HCT116 (cell line): ENCODE measurements around the gene C9. TPM values are rescaled to one million over a fixed set of nuclear protein-coding genes. Genes with fewer than 3 reads are reported as not detected.

ENCODE experiments used
- ATAC-seq: fragments of 200-7000 bp; cut with Tn5 transposase; 2 replicates; pipeline ENCODE4 v1.9.1; 2020; ENCODE audit warnings: mild to moderate bottlenecking, moderate library complexity
- BruUV-seq: library from RNA; stranded (reverse); fragments of 400-500 nt; replicated peaks from 2 replicates; lab custom pipeline; 2021; lab: Mats Ljungman, UMichigan
- CTCF ChIA-PET: fragments of 300-600 bp; sonication (Branson Sonifier 250); formaldehyde crosslinking; loops from one replicate; lab custom pipeline; 2021; ENCODE audit warnings: antibody characterized with exemption; lab: Charles Lee
- POLR2A ChIA-PET: fragments of 300-600, 350-600 bp; sonication (Branson Sonifier 250); formaldehyde crosslinking; loops from one replicate; lab custom pipeline; 2021; ENCODE audit warnings: antibody characterized with exemption; lab: Charles Lee
- RAD21 ChIA-PET, 2 experiments: fragments of 300-600 bp; sonication (Branson Sonifier 250); formaldehyde crosslinking; loops; one replicate each; lab custom pipeline; 2023; ENCODE audit warnings: low total read pairs in 2 of 2; ENCODE audit not compliant: uncharacterized antibody in 2 of 2, unreplicated experiment in 2 of 2, low non-redundant PET in 1 of 2; lab: Charles Lee
- DNase-seq: peaks from one replicate; pipeline ENCODE4 v3.0.0-alpha.2; 2010; ENCODE audit warnings: low read depth, low spot score
- H2AFZ ChIP-seq: fragments of 200-600 bp; shearing (Covaris generic), sonication (generic); 2 replicates; pipeline ENCODE4 v1.6.1; 2017; ENCODE audit warnings: low read depth, mixed run types, mixed read lengths, antibody characterized with exemption, low read length; ENCODE audit not compliant: poor library complexity, severe bottlenecking
- H3K27ac ChIP-seq: 2 replicates; pipeline ENCODE4 v1.5.1; 2012; ENCODE audit warnings: low read depth, low read length
- H3K27me3 ChIP-seq: fragments of 200-600 bp; sonication (generic); 2 replicates; pipeline ENCODE4 v1.6.1; 2016; ENCODE audit warnings: mixed run types, low read length, mixed read lengths; ENCODE audit not compliant: insufficient read depth
- H3K36me3 ChIP-seq, 2 experiments: fragments of 200-500 bp in 1 of 2; fragments of 200-600 bp in 1 of 2; sonication (Bioruptor generic) in 1 of 2; sonication (generic) in 1 of 2; 2 replicates each; pipeline versions ENCODE4 v1.5.1 to v1.6.1; 2014 to 2016; ENCODE audit warnings: low read length in 2 of 2, inconsistent platforms in 1 of 2, mixed read lengths in 1 of 2, mixed run types in 1 of 2; ENCODE audit not compliant: insufficient read depth in 2 of 2, control insufficient read depth in 1 of 2
- H3K4me1 ChIP-seq, 2 experiments: fragments of 200-600 bp in 1 of 2; sonication (generic) in 1 of 2; 2 replicates each; pipeline versions ENCODE4 v1.5.1 to v1.6.1; 2012 to 2017; ENCODE audit warnings: low read length in 2 of 2, inconsistent platforms in 1 of 2, mild to moderate bottlenecking in 1 of 2, mixed read lengths in 1 of 2, mixed run types in 1 of 2, moderate library complexity in 1 of 2; ENCODE audit not compliant: insufficient read depth in 2 of 2, control insufficient read depth in 1 of 2
- H3K4me2 ChIP-seq: fragments of 200-600 bp; sonication (generic); 2 replicates; pipeline ENCODE4 v1.6.1; 2017; ENCODE audit warnings: mixed run types, low read length, mixed read lengths
- H3K4me3 ChIP-seq, 2 experiments: fragments of 200-600 bp in 1 of 2; sonication (generic) in 1 of 2; replicated peaks in 1 of 2; 2 replicates each; pipeline ENCODE4 v1.5.1; 2011 to 2016; ENCODE audit warnings: low read length in 2 of 2, control low read depth in 1 of 2, low read depth in 1 of 2, mild to moderate bottlenecking in 1 of 2, mixed read lengths in 1 of 2, mixed run types in 1 of 2
- H3K79me2 ChIP-seq: fragments of 200-600 bp; sonication (generic); 2 replicates; pipeline ENCODE4 v1.6.1; 2017; ENCODE audit warnings: mild to moderate bottlenecking, mixed run types, low read length, moderate library complexity, mixed read lengths; ENCODE audit not compliant: insufficient read depth
- H3K9ac ChIP-seq: fragments of 200-600 bp; sonication (generic); 2 replicates; pipeline ENCODE4 v1.6.1; 2016; ENCODE audit warnings: low read length, mixed read lengths
- H3K9me2 ChIP-seq: fragments of 200-600 bp; sonication (generic), shearing (Covaris generic); 2 replicates; pipeline ENCODE4 v1.6.1; 2017; ENCODE audit warnings: mixed run types, mild to moderate bottlenecking, moderate library complexity; ENCODE audit not compliant: insufficient read depth
- H3K9me3 ChIP-seq, 2 experiments: fragments of 200-500 bp in 1 of 2; fragments of 200-600 bp in 1 of 2; sonication (Bioruptor generic) in 1 of 2; sonication (generic) in 1 of 2; 2 replicates each; pipeline ENCODE4 v1.6.1; 2014 to 2017; ENCODE audit warnings: low read length in 2 of 2, mixed read lengths in 2 of 2, inconsistent platforms in 1 of 2, low read depth in 1 of 2, mild to moderate bottlenecking in 1 of 2, mixed run types in 1 of 2, moderate library complexity in 1 of 2; ENCODE audit not compliant: control insufficient read depth in 1 of 2, insufficient read depth in 1 of 2
- H4K20me1 ChIP-seq: fragments of 200-600 bp; sonication (generic), shearing (Covaris generic); 2 replicates; pipeline ENCODE4 v1.6.1; 2017; ENCODE audit warnings: mixed run types, mild to moderate bottlenecking, moderate library complexity; ENCODE audit not compliant: insufficient read depth
- ELF1 ChIP-seq: IDR thresholded peaks from 2 replicates; pipeline ENCODE4 v1.6.1; 2012; ENCODE audit warnings: low read depth, borderline replicate concordance
- EZH2phosphoT487 ChIP-seq: fragments of 200-600 bp; IDR thresholded peaks from 2 replicates; pipeline ENCODE4 v1.6.1; 2018; ENCODE audit warnings: antibody characterized with exemption, borderline replicate concordance
- JUND ChIP-seq: IDR thresholded peaks from 2 replicates; pipeline ENCODE4 v1.6.1; 2012
- POLR2A ChIP-seq: IDR thresholded peaks from 2 replicates; pipeline ENCODE4 v1.7.0; 2011; ENCODE audit warnings: borderline replicate concordance; ENCODE audit not compliant: insufficient read depth, insufficient read length; ENCODE audit errors: extremely low read depth
- RAD21 ChIP-seq: IDR thresholded peaks from 2 replicates; pipeline ENCODE4 v1.6.1; 2012; ENCODE audit warnings: low read depth, mild to moderate bottlenecking
- SP1 ChIP-seq: IDR thresholded peaks from 2 replicates; pipeline ENCODE4 v1.6.1; 2012; ENCODE audit warnings: low read depth
- ZFX ChIP-seq: fragments of 450-650 bp; IDR thresholded peaks from 2 replicates; pipeline ENCODE4 v1.6.1; 2017
- intact Hi-C: fragments of 100-400 bp; cut with micrococcal nuclease; formaldehyde crosslinking; loops from 2 replicates; pipeline ENCODE4 v1.10.0; 2022
- total RNA-seq: library from RNA; stranded (reverse); gene quantifications from one replicate; pipeline ENCODE4 v1.2.1, GENCODE V29; 2021; ENCODE audit not compliant: unreplicated experiment
- TF ChIP-seq, protein P1 (sequence below): IDR thresholded peaks from 2 replicates; pipeline ENCODE4 v1.6.1; 2012; ENCODE audit warnings: low read depth
- TF ChIP-seq, protein P2 (sequence below): IDR thresholded peaks from 2 replicates; pipeline ENCODE4 v1.6.1; 2012
- TF ChIP-seq, protein P3 (sequence below), 3 experiments: fragments of 200-600 bp in 1 of 3; sonication (generic) in 1 of 3; IDR thresholded peaks in 2 of 3; conservative IDR thresholded peaks in 1 of 3; 2 replicates each; pipeline ENCODE4 v1.5.1; 2012 to 2017; ENCODE audit warnings: low read depth in 2 of 3, low read length in 2 of 3, antibody characterized with exemption in 1 of 3, borderline replicate concordance in 1 of 3, control low read depth in 1 of 3, mild to moderate bottlenecking in 1 of 3, mixed read lengths in 1 of 3, mixed run types in 1 of 3, moderate library complexity in 1 of 3; ENCODE audit not compliant: insufficient read depth in 1 of 3

C9 gene
- total RNA-seq, 1 experiment from 2014 or later: 0.34 TPM

DNA sequence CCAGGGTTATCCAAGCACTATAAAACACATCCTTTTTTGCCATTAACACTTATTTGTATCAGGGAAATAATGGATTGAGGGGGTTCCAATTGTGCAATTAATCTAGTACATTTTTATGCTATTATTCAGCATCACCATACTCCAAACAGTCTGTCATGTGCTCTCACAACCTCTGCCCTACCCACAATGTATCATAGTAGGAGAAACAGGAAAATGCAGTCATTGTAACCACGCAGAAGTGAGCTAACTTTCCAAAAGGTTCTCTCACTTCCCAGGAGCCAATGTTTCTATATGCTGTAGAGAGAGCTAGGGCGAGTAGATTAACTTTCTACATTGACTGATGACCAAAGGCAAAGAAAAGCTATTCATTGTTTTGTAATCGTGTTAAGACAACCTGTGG is 30.7 kb upstream of the C9 start:
- Histone ChIP-seq H3K36me3 (no peaks in the 10 kb centered on the region), H3K79me2 (no peaks in the 10 kb centered on the region), H3K27me3 (no peaks in the 10 kb centered on the region), H2AFZ (no peak overlapping the region), H3K9me2 (no peaks in the 10 kb centered on the region), H3K9ac (no peak overlapping the region), H4K20me1 (no peaks in the 10 kb centered on the region), H3K9me3 (no peaks in the 10 kb centered on the region), H3K4me1 (peaks cover 6 to 10% of the 10 kb centered on the region in 2 experiments; a peak in 2 of 4 replicates)
- ChIA-PET RAD21 (no interaction called here), POLR2A (no interaction called here), CTCF (interaction anchor here (1.0 kb wide), 1 partner anchor 19 kb away, joined by 4 read pairs; no protein-coding TSS in a partner anchor)
- BruUV-seq: no TSS peak
- intact Hi-C loops: no loop called here
- DNase-seq: no peak
- no peak for ATAC-seq
- TF ChIP-seq, protein P1, sequence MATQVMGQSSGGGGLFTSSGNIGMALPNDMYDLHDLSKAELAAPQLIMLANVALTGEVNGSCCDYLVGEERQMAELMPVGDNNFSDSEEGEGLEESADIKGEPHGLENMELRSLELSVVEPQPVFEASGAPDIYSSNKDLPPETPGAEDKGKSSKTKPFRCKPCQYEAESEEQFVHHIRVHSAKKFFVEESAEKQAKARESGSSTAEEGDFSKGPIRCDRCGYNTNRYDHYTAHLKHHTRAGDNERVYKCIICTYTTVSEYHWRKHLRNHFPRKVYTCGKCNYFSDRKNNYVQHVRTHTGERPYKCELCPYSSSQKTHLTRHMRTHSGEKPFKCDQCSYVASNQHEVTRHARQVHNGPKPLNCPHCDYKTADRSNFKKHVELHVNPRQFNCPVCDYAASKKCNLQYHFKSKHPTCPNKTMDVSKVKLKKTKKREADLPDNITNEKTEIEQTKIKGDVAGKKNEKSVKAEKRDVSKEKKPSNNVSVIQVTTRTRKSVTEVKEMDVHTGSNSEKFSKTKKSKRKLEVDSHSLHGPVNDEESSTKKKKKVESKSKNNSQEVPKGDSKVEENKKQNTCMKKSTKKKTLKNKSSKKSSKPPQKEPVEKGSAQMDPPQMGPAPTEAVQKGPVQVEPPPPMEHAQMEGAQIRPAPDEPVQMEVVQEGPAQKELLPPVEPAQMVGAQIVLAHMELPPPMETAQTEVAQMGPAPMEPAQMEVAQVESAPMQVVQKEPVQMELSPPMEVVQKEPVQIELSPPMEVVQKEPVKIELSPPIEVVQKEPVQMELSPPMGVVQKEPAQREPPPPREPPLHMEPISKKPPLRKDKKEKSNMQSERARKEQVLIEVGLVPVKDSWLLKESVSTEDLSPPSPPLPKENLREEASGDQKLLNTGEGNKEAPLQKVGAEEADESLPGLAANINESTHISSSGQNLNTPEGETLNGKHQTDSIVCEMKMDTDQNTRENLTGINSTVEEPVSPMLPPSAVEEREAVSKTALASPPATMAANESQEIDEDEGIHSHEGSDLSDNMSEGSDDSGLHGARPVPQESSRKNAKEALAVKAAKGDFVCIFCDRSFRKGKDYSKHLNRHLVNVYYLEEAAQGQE: no peak
- TF ChIP-seq, all 23 proteins: peak for 0
- H3K4me3 ChIP-seq: no peak overlapping the region
- H3K27ac ChIP-seq: no peak overlapping the region
- no peak overlapping the region for H3K4me2 ChIP-seq

DNA sequence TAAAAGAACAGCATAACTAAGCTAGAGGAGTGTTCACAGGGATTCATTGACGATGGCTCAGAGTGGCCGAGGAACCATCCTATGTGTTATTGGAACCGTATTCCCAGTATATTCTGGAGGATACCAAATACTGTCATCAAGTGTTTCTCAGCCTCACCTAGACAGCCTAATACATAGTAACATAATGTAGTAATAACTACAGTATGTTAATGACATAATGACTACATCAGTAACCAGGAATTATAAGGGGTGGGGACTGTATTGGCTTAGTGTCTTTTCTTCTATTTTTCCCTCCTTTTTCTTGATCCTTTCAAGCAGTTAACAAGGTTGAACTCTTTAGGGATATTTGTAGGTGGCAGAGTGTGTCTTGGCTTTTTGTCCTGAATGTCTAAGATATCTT is 26.6 kb upstream of the C9 start:
- Histone ChIP-seq H3K4me1 (no peaks in the 10 kb centered on the region), H3K4me2 (no peak overlapping the region), H3K27ac (no peak overlapping the region), H3K9me2 (no peaks in the 10 kb centered on the region), H3K9me3 (no peaks in the 10 kb centered on the region), H4K20me1 (no peaks in the 10 kb centered on the region), H3K4me3 (no peak overlapping the region), H3K9ac (no peak overlapping the region), H3K79me2 (no peaks in the 10 kb centered on the region), H3K27me3 (no peaks in the 10 kb centered on the region), H3K36me3 (no peaks in the 10 kb centered on the region), H2AFZ (no peak overlapping the region)
- ATAC-seq (no peak), DNase-seq (no peak)
- no TSS peak for BruUV-seq
- CTCF ChIA-PET: no interaction called here
- intact Hi-C loops: no loop called here
- RAD21 ChIA-PET: no interaction called here
- POLR2A ChIA-PET: no interaction called here
- TF ChIP-seq ZFX: no peak
- no peak for TF ChIP-seq JUND
- TF ChIP-seq, protein P2, sequence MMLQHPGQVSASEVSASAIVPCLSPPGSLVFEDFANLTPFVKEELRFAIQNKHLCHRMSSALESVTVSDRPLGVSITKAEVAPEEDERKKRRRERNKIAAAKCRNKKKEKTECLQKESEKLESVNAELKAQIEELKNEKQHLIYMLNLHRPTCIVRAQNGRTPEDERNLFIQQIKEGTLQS: no peak
- no peak for TF ChIP-seq SP1
- no peak for TF ChIP-seq POLR2A
- no peak for TF ChIP-seq ELF1
- TF ChIP-seq, protein P1: no peak
- no peak for TF ChIP-seq RAD21
- TF ChIP-seq EZH2phosphoT487: no peak
- TF ChIP-seq, protein P3, sequence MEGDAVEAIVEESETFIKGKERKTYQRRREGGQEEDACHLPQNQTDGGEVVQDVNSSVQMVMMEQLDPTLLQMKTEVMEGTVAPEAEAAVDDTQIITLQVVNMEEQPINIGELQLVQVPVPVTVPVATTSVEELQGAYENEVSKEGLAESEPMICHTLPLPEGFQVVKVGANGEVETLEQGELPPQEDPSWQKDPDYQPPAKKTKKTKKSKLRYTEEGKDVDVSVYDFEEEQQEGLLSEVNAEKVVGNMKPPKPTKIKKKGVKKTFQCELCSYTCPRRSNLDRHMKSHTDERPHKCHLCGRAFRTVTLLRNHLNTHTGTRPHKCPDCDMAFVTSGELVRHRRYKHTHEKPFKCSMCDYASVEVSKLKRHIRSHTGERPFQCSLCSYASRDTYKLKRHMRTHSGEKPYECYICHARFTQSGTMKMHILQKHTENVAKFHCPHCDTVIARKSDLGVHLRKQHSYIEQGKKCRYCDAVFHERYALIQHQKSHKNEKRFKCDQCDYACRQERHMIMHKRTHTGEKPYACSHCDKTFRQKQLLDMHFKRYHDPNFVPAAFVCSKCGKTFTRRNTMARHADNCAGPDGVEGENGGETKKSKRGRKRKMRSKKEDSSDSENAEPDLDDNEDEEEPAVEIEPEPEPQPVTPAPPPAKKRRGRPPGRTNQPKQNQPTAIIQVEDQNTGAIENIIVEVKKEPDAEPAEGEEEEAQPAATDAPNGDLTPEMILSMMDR (IDR thresholded peaks at IDR 0.05 in 2 of 3, conservative IDR thresholded peaks at IDR 0.05 in 1 of 3; ENCODE audit: borderline replicate concordance in 1 of 3, insufficient read depth in 1 of 3, low read depth in 2 of 3, low read length in 2 of 3): no peak
